HTERT RPE-1 (cell line): ENCODE data around the gene HIF3A.
"Not testable (repeated sequence)": the region's sequence is repeated elsewhere in the genome, so short reads cannot be mapped to it uniquely, and the experiment has no call there.

ENCODE experiments used
- in situ Hi-C: fragments of 300-500 bp; cut with MboI; formaldehyde crosslinking; loops from 4 replicates; pipeline ENCODE4 v1.14.3; 2020; ENCODE audit warnings: low sequenced_read_pairs

Gene HIF3A

GRCh38 chr19:46291829-46292228 lies 5.0 kb upstream of the HIF3A start:
- in situ Hi-C loops = no loop called here

- in situ Hi-C loops = no loop called here
These were observed 2.3 kb upstream of the HIF3A start for GRCh38 chr19:46294494-46294893.

GRCh38 chr19:46295401-46296201 lies 1.2 kb upstream of the HIF3A start:
- in situ Hi-C loops = no loop called here

GRCh38 chr19:46296202-46296480 lies 701 bp upstream of the HIF3A start:
- in situ Hi-C loops = no loop called here

GRCh38 chr19:46297700-46298478 lies 1.0 kb downstream of the HIF3A start:
- in situ Hi-C loops = no loop called here

- in situ Hi-C loops = no loop called here
These were observed 1.7 kb downstream of the HIF3A start for GRCh38 chr19:46298479-46299003.

GRCh38 chr19:46299004-46299509 lies 2.2 kb downstream of the HIF3A start:
- in situ Hi-C loops = no loop called here

GRCh38 chr19:46299695-46300094 lies 2.9 kb downstream of the HIF3A start:
- in situ Hi-C loops = no loop called here

GRCh38 chr19:46303322-46303690 lies 6.5 kb downstream of the HIF3A start:
- in situ Hi-C loops = no loop called here

- in situ Hi-C loops = no loop called here
These were observed 7.0 kb downstream of the HIF3A start for GRCh38 chr19:46303691-46304397.

- in situ Hi-C loops = no loop called here
These were observed 9.7 kb downstream of the HIF3A start for GRCh38 chr19:46306501-46306900.

GRCh38 chr19:46308510-46308909 lies 11.7 kb downstream of the HIF3A start:
- in situ Hi-C loops = no loop called here

GRCh38 chr19:46309056-46309455 lies 12.2 kb downstream of the HIF3A start:
- in situ Hi-C loops = no loop called here

- in situ Hi-C loops = no loop called here
These were observed 14.6 kb downstream of the HIF3A start for GRCh38 chr19:46311444-46311843.

- in situ Hi-C loops = not testable (repeated sequence)
These were observed 17.0 kb downstream of the HIF3A start for GRCh38 chr19:46313540-46314469.

GRCh38 chr19:46317339-46317738 lies 20.5 kb downstream of the HIF3A start:
- in situ Hi-C loops = no loop called here

- in situ Hi-C loops = no loop called here
These were observed 22.8 kb downstream of the HIF3A start for GRCh38 chr19:46319613-46320012.

- in situ Hi-C loops = no loop called here
These were observed 23.7 kb downstream of the HIF3A start for GRCh38 chr19:46320559-46320958.

- in situ Hi-C loops = no loop called here
These were observed 24.8 kb downstream of the HIF3A start for GRCh38 chr19:46321653-46322052.

- in situ Hi-C loops = not testable (repeated sequence)
These were observed 26.4 kb downstream of the HIF3A start for GRCh38 chr19:46323227-46323626.
